Brain microvascular endothelial cell (primary cell): Measurements from ENCODE around the gene SMG6.

Source experiments
- DNase-seq: peaks from one replicate; pipeline ENCODE4 v3.0.0-alpha.2; 2020
- H3K27ac ChIP-seq: fragments of 250-450 bp; sonication (Bioruptor Pico); 2 replicates; pipeline ENCODE4 v1.5.1; 2020; ENCODE audit warnings: mild to moderate bottlenecking, moderate library complexity
- H3K27me3 ChIP-seq: fragments of 250-450 bp; sonication (Bioruptor Pico); replicated peaks from 2 replicates; pipeline ENCODE4 v1.5.1; 2020; ENCODE audit warnings: mild to moderate bottlenecking
- H3K36me3 ChIP-seq: fragments of 250-450 bp; sonication (Bioruptor Pico); replicated peaks from 2 replicates; pipeline ENCODE4 v1.5.1; 2020; ENCODE audit warnings: mild to moderate bottlenecking
- H3K4me3 ChIP-seq: 2 replicates; pipeline ENCODE4 v1.5.1; 2011; ENCODE audit warnings: low read depth, mild to moderate bottlenecking, control low read depth, low read length, moderate library complexity
- in situ Hi-C: cut with HindIII; loops from 2 replicates; pipeline ENCODE4 v1.10.0; 2017; ENCODE audit warnings: low sequenced_read_pairs, low pct_ligation_motif_present
- TF ChIP-seq, protein P1 (sequence below): IDR thresholded peaks from 2 replicates; pipeline ENCODE4 v1.5.1; 2011; ENCODE audit warnings: low read depth, mild to moderate bottlenecking, moderate library complexity, low read length, control low read depth, inconsistent platforms; ENCODE audit errors: missing control alignments

SMG6 gene

GRCh38 chr17:2181897-2182448, 121.6 kb downstream of the SMG6 start:
- no peaks in the 10 kb centered on the region for H3K27me3 ChIP-seq
- in situ Hi-C loops: no loop called here
- TF ChIP-seq, protein P1, sequence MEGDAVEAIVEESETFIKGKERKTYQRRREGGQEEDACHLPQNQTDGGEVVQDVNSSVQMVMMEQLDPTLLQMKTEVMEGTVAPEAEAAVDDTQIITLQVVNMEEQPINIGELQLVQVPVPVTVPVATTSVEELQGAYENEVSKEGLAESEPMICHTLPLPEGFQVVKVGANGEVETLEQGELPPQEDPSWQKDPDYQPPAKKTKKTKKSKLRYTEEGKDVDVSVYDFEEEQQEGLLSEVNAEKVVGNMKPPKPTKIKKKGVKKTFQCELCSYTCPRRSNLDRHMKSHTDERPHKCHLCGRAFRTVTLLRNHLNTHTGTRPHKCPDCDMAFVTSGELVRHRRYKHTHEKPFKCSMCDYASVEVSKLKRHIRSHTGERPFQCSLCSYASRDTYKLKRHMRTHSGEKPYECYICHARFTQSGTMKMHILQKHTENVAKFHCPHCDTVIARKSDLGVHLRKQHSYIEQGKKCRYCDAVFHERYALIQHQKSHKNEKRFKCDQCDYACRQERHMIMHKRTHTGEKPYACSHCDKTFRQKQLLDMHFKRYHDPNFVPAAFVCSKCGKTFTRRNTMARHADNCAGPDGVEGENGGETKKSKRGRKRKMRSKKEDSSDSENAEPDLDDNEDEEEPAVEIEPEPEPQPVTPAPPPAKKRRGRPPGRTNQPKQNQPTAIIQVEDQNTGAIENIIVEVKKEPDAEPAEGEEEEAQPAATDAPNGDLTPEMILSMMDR: no peak
- no peak for DNase-seq
- H3K36me3 ChIP-seq: peaks cover 13% of the 10 kb centered on the region
- no peak overlapping the region for H3K4me3 ChIP-seq
- H3K27ac ChIP-seq: peak overlapping the region; percentile 99

- TF ChIP-seq, protein P1: no peak
- in situ Hi-C loops: no loop called here
- no peak overlapping the region for H3K4me3 ChIP-seq
- H3K27ac ChIP-seq: peak overlapping the region; percentile 99
- peaks cover 10% of the 10 kb centered on the region for H3K36me3 ChIP-seq
- H3K27me3 ChIP-seq: no peaks in the 10 kb centered on the region
- peak; percentile 93 for DNase-seq
These were observed 122.2 kb downstream of the SMG6 start for GRCh38 chr17:2181206-2181896.

DNA sequence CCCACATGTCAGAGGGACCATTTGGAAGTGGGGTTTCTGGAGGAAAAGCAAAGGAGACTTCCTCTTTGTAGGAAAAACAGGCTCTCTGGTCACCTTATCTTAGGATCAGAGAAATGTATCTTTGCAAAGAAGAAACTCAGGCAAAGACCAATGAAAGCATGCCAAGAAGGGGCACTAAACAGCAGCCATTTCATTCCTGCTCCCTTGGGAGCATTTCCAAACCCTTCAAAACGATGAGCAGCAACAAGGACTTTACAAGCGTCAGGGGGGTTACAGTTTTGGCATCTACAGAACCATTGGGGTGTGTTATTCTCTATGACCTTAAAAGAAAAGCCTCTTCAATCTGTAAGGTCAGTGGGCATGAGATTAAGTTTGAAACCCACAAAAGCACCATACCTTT, 122.8 kb downstream of the SMG6 start:
- TF ChIP-seq, protein P1: no peak
- no peak for DNase-seq
- H3K27me3 ChIP-seq: no peaks in the 10 kb centered on the region
- H3K4me3 ChIP-seq: no peak overlapping the region
- peak overlapping the region; percentile 99 for H3K27ac ChIP-seq
- peaks cover 9% of the 10 kb centered on the region for H3K36me3 ChIP-seq
- in situ Hi-C loops: no loop called here

DNA sequence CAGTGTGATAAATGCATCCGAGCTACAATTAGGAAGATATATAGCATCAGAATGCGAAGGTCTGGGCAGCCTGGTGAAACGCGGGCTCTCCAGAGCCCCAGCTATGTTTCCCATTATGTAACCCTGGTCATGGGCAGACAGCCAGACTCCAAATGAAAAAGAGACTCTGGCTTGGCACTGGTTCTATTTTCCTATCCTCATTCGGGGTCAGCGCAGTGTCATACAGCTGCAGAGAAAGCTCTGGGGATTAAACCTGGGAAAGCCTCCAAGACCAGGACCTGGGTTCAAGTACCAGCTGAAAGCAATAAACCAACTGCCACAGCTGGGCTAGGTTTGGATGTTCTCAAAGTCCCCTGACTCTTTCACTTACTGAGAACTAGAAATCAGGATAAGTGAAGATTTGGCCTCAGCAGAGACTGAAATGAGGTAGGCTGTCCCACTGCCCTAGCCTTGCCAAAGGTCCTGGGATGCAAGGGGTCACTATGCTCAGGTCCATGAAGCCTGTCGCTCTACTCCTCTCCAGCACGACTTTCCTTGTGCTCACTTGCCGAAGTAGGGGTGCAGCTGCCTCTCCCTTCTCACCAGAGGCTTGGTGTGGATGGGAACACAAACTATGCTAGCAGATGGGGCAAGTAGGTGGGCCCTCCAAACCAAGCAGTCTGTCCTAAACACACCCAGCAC, 123.8 kb downstream of the SMG6 start:
- Histone ChIP-seq H3K4me3 (no peak overlapping the region), H3K36me3 (peaks cover 9% of the 10 kb centered on the region), H3K27ac (peak overlapping the region; percentile 99), H3K27me3 (no peaks in the 10 kb centered on the region)
- in situ Hi-C loops: loop anchor here (10.0 kb wide), 1 partner anchor 95 kb away; no protein-coding TSS in a partner anchor
- peak; percentile 97 for DNase-seq
- TF ChIP-seq, protein P1: no peak

GRCh38 chr17:2178798-2179501, 124.6 kb downstream of the SMG6 start:
- H3K4me3 ChIP-seq: no peak overlapping the region
- TF ChIP-seq, protein P1: no peak
- in situ Hi-C loops: loop anchor here (10.0 kb wide), 1 partner anchor 94 kb away; no protein-coding TSS in a partner anchor
- H3K27ac ChIP-seq: peak overlapping the region; percentile 99
- H3K36me3 ChIP-seq: peaks cover 9% of the 10 kb centered on the region
- no peak for DNase-seq
- H3K27me3 ChIP-seq: no peaks in the 10 kb centered on the region
